ENCODE data around the gene RPL6. TPM values are rescaled to one million over a fixed set of nuclear protein-coding genes. Genes with fewer than 3 reads are reported as not detected.
A peak's percentile ranks its signal among the peaks of the same experiment; 100 is the strongest.

The RPL6 gene
- total RNA-seq, 2 donors from 2014 or later = 737 to 1,506 TPM

- TF ChIP-seq POLR2AphosphoS5 (IDR thresholded peaks at IDR 0.05) (peak; percentile 78), CTCF (IDR thresholded peaks at IDR 0.05) (peak in 1 of 4 experiments; percentile 20), POLR2A (IDR thresholded peaks at IDR 0.05) (peak; percentile 93)
- DNase-seq (ENCODE audit: low spot score) = peak; percentile 94
- Histone ChIP-seq H3K27me3 (replicated peaks; ENCODE audit: insufficient read depth) (no peaks in the 10 kb centered on the region), H3K4me3 (peak within 1 kb of the TSS; percentile 95), H3K9me3 (no peaks in the 10 kb centered on the region), H3K4me1 (replicated peaks) (no peaks in the 10 kb centered on the region), H3K36me3 (no peaks in the 10 kb centered on the region), H3K27ac (peak within 1 kb of the TSS; percentile 75 to 85)
- WGBS = under 1% methylated on average over 75 of the region's 106 CpGs
- intact Hi-C loops (cut with DNase I) = loop anchor here (5.0 kb wide), 1 partner anchor 185 kb away; no protein-coding TSS in a partner anchor
Observed at GRCh38 chr12:112381883-112382796, 27.3 kb downstream of the RPL6 start, which contains the start of gene HECTD4. TSS of gene HECTD4 (minus strand) at chr12:112382431. CDS start at chr12:112382128, 303 bp downstream.

- DNase-seq (ENCODE audit: low spot score) = peak; percentile 20
- no peaks in the 10 kb centered on the region for H3K4me1 ChIP-seq (replicated peaks)
- TF ChIP-seq CTCF (IDR thresholded peaks at IDR 0.05) (no peak), POLR2A (IDR thresholded peaks at IDR 0.05) (no peak), POLR2AphosphoS5 (IDR thresholded peaks at IDR 0.05) (no peak)
- peak overlapping the region; percentile 95 for H3K4me3 ChIP-seq
- peak overlapping the region; percentile 75 to 85 for H3K27ac ChIP-seq
- intact Hi-C loops (cut with DNase I) = loop anchor here (5.0 kb wide), 1 partner anchor 184 kb away; no protein-coding TSS in a partner anchor
- H3K9me3 ChIP-seq = no peaks in the 10 kb centered on the region
- under 1% methylated on average over 14 of the region's 33 CpGs for WGBS
- no peaks in the 10 kb centered on the region for H3K36me3 ChIP-seq
- no peaks in the 10 kb centered on the region for H3K27me3 ChIP-seq (replicated peaks; ENCODE audit: insufficient read depth)
Observed at GRCh38 chr12:112381406-112381882, 28.0 kb downstream of the RPL6 start.

GRCh38 chr12:112380663-112381405 lies 28.6 kb downstream of the RPL6 start:
- TF ChIP-seq CTCF (IDR thresholded peaks at IDR 0.05) (no peak), POLR2A (IDR thresholded peaks at IDR 0.05) (no peak), POLR2AphosphoS5 (IDR thresholded peaks at IDR 0.05) (no peak)
- DNase-seq (ENCODE audit: low spot score) = no peak
- WGBS = 26% methylated on average over 28 of the region's 34 CpGs
- intact Hi-C loops (cut with DNase I) = loop anchor here (5.0 kb wide), 1 partner anchor 184 kb away; no protein-coding TSS in a partner anchor
- peak overlapping the region; percentile 75 to 85 for H3K27ac ChIP-seq
- no peaks in the 10 kb centered on the region for H3K4me1 ChIP-seq (replicated peaks)
- H3K27me3 ChIP-seq (replicated peaks; ENCODE audit: insufficient read depth) = no peaks in the 10 kb centered on the region
- peak overlapping the region; percentile 95 for H3K4me3 ChIP-seq
- H3K36me3 ChIP-seq = no peaks in the 10 kb centered on the region
- H3K9me3 ChIP-seq = no peaks in the 10 kb centered on the region

- H3K9me3 ChIP-seq = no peaks in the 10 kb centered on the region
- WGBS = 45% methylated on average over 5 of the region's 5 CpGs
- no peaks in the 10 kb centered on the region for H3K27me3 ChIP-seq (replicated peaks; ENCODE audit: insufficient read depth)
- no peak overlapping the region for H3K27ac ChIP-seq
- no peak for TF ChIP-seq CTCF (IDR thresholded peaks at IDR 0.05)
- peak; percentile 35 for TF ChIP-seq POLR2AphosphoS5 (IDR thresholded peaks at IDR 0.05)
- DNase-seq (ENCODE audit: low spot score) = no peak
- H3K36me3 ChIP-seq = no peaks in the 10 kb centered on the region
- no peaks in the 10 kb centered on the region for H3K4me1 ChIP-seq (replicated peaks)
- H3K4me3 ChIP-seq = no peak overlapping the region
- intact Hi-C loops (cut with DNase I) = no loop called here
Observed at GRCh38 chr12:112375105-112375504, 34.3 kb downstream of the RPL6 start.
